Measurements from ENCODE around the gene MYB.

MYB gene

DNA sequence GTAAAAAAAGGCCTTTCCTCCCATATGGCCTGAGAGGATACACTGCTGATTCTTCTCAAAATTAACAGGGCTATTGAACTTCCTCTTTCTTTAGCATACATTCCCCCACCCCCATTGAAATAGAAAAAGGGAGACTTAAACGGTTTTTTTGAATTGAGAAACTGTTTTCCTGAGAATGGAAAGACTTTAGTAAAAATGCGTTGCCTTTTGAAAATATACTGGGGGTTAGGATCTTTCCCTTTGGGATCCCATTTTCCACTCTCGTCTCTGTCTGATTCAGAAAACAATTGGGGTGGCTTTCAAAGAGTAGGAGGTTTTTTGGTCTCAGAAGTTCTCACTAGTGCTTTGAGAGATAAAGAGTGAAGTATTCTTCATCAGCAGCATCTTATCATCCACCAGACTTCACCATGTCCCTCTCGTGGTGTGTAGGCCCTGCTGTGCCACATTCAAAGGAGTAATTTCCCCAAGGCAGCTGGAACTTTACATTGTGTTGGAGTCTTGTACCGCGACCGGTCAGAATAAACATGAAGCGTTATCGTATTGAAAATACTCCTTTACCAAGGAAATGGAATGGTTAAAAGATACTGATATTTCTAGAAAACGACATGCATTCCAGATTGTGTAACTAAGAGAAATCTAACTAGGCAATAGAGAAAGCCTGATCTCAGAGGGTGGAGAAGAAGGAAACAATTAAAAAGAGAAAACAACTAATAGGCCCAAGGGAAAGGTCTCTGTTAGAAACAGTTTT lies 10.6 kb downstream of the MYB start:
- peak; percentile 67 for DNase-seq

- DNase-seq = no peak
Observed at GRCh38 chr6:135192256-135193174, 11.4 kb downstream of the MYB start.

DNA sequence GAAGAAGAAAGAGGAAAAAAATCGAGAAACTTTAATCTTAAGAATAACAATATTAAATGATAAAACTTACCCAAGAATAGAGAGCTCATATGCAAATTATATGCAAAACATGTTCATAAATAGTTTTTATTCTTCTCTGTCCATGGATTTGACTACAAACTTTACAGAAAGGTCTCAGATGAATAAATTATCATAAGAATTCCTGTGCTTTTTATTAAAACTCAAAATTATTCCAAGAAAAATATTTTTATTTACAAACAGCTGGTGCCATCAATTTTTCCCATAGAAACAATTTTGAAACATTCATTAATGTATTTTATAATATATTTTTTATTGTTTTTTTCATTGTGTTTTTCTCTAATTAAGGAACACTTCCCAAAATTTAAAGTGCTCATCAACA lies 12.1 kb downstream of the MYB start:
- no peak for DNase-seq

DNA sequence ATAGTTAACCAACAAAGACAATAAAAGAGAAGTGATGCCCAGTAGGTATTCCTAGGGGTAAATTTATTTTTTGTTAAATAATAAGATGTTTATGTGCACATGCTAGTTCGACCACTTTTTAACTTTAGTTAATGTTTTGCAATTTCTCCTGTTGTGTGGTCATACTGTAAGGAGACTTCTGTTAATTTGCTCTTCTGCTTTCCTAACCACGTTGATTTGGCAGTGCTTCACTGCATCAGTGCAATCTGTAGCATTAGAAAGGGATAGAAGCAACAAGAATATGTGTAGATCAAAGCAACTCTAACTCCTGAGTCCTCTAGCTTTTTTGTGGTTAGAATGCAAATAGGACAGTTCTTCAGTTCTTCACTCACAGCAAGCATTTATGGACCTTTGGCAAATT lies 13.9 kb downstream of the MYB start:
- peak; percentile 51 for DNase-seq

GRCh38 chr6:135195522-135195921 lies 14.4 kb downstream of the MYB start:
- peak; percentile 49 for DNase-seq

DNA sequence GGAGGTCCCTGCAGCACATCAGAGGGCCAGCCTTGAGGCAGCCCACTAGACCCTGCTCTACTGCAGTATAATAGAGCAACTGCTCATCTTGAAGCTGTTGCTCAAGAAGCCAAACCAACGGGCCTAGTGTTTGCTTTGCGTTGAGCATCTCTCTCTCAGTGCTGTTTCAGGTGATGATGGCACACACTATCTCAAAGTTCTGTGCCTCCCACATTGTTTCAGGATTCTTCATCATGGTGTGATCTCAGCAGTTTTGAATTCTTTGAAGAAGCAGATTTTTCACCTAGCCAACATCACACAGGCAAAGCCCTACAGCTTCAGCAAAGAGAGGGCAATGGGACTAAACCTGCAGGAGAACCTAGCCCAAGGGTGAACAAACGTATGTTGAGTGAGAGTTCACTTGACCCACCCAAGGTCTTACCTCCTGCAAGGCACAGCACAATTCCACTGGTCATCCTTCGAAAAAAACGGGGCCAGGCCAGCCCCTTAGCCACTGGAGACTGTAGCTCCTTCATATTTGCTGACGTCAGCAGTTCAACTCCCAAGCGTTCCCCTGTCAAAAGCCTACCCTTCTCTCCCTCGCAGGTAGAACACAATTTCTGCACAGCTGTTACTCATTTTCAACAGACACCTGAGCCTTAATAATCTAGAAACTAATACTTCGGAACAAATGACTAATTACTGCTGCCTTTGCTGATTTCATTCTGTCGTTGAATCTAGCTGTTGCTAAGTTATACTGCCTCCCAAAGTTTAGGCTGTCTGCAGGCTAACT lies 15.8 kb downstream of the MYB start:
- no peak for DNase-seq

GRCh38 chr6:135202836-135203235 lies 21.7 kb downstream of the MYB start:
- DNase-seq = no peak

DNA sequence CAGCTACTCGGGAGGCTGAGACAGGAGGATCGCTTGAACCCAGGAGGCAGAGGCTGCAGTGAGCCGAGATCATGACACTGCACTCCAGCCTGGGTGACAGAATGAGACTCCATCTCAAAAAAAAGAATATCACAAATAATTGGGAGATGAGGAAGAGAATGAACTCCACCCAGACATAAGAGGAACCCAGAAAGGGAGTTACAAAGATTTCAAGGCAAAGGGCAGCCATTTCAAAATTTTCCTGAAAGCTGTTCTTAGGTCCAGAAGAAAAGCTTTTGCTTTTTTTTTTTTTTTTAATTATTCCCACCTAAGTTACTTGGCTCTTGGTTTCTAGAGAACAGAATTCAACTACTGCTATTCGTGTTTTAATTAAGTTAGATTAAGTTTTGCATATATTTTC lies 23.8 kb downstream of the MYB start:
- DNase-seq = no peak

- peak; percentile 67 for DNase-seq
Observed at GRCh38 chr6:135209803-135210202, 28.7 kb downstream of the MYB start.

- DNase-seq = no peak
Observed at GRCh38 chr6:135210632-135211305, 29.7 kb downstream of the MYB start.

DNA sequence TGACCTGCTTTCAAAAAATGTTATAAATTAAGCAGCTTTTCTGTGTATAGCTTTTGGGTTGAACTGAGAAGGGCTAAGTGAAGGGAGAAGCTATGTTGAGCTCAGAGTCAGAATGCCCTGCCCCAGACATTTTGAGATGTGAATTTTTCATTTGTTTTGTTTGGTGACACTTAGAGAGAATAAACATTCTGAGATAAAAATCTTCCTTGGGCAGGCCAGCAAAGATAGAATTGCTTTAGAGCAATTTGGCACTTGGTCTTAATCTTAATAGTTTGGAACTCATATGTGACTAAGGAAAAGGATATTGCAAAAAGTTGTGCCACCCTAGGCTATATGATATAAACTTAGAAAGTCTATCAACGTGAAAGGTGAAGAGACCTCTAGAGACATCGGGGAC lies 30.2 kb downstream of the MYB start:
- no peak for DNase-seq

- peak; percentile 12 for DNase-seq
Observed at GRCh38 chr6:135212020-135212806, 31.1 kb downstream of the MYB start.

DNA sequence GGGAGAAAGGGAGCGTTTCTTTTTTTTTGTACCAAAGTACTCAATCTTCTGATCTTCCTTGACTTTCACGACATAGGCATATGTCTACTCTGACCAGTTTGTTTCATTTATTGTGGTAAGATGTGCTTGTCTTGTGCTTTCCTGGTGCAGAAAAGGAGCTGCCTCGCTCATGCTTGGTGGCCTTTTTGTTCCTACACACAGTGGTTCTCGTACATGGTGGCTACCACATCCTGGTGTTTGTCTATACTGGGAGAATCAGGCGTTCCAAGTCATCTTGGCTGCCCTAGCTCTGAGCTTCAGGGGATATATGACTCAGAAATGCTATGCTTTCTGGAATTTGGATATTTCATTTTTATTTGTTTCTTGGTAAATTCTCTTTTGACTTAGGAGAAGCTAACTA lies 31.8 kb downstream of the MYB start:
- DNase-seq = no peak

- DNase-seq = no peak
Observed at GRCh38 chr6:135213616-135214015, 32.5 kb downstream of the MYB start.

DNA sequence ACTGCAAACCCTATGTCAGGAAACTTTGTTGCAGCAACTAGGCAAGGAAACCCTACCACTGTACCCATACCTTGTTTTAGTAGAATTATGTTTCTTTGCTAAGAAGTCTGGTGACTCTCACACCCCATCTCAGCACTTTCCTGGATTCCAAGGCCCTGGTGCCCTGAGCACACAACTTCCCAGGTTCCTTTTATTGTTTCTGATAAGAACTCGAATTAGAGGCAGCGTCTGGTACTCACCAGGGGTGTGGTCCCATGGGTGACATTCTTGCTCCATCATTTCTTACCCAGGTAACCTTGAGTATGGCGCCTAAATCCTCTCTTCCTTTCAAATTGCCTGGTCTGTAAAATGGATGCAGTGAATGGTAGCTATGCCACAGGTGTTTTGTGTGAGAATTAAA lies 34.1 kb downstream of the MYB start:
- no peak for DNase-seq

DNA sequence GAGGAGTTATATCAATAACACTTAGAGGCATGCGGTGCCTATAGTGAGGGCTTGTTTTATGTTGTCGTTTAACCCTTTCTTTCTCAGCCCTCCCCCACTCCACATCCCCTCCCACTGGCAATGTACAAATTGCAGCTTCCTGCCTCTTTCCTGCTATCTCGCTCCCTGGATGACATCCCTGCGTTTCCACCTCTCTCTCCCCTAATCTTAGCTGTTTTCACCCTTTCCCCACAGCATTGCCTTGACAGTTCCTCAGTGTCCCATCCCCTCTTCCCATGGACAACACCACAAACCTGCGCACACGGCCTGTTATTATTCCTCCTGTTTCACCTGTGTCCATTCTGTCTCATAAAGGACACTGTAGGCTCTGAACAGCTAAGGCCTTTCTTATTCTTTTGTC lies 34.5 kb downstream of the MYB start:
- DNase-seq = no peak

GRCh38 chr6:135217663-135218062 lies 36.6 kb downstream of the MYB start:
- DNase-seq = no peak

DNA sequence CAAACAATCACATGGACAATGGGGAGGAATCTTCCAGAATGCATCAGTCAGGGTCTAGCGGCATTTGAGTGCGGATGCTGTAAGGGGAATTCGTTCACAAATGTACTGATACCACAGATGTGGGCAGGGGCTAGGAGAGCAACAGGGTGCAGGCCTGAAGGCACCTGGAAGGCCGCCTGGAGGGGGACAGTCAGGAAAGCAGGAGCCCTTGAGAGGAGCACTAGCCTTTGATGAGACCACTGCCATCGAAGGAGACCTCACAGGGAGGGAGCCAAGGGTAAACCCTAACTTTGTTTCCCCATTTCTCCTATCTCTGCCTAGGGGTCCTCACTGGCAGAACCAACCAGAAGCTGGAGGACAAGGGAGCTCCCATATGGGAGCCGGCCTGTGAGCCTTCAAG lies 38.2 kb downstream of the MYB start:
- no peak for DNase-seq

- DNase-seq = no peak
Observed at GRCh38 chr6:135221042-135221441, 39.9 kb downstream of the MYB start.

DNA sequence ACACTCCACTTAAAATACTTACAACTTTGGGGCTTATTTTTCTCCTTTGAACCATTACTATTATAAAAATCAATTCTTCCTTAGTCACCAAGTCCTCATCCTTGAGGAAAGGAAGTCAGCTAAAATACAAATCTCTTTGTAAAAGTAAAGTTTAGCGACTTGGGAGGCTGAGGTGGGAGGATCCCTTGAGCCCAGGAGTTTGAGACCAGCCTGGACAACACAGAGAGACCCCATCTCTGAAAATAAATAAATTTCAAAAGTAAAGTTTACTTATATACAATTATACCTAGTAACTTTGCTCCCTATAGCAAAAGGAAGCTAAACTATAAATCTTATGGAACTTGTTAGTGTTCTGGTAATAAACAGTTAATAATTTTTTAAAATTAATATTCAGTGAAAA lies 40.4 kb downstream of the MYB start:
- no peak for DNase-seq

DNA sequence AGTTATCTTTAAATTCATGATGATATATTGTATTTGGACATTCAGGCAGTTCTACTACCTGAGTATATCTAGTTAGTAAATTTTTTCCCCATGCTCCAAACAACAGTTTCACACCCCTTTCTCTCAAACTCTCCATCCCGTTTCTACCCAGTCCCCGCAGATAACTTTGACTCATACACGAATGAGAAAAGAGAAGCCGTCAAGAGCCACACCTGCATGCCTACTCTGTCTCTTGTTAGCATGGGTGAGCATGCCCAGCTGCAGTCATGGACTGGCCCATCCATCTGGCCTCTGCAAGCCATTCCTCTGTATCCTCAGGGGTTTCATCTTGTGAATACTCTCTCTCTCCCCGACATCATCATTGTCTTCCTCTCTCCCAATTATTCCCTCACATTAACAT lies 41.5 kb downstream of the MYB start:
- no peak for DNase-seq

DNA sequence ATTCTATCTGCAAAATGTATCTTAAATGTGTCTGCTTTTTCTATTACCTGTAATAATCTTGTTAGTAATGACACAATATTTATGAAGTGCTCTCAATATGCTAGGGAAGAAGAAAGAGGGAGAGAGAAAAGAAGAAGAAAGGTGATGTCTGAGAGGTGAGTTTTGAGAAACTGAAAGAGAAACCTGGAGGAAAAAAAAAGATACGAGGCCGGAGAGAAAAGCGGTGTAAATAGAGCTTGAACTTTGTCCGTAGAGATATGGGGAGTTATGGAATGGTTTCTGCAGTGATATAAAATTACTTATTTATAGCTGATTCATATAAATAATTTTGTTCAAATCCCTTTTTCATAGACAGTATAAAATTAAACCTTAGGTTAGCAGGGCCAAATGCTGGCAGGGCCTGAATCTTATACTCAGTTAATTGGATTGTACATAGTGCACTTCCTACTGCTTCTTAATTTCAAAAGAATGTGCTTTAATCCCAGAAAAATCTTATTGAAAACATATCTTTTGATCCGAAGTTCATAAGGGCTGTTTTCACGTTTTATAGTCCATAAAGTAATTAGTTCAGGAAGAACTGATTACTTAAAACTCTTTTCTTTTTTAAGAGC lies 43.0 kb downstream of the MYB start:
- no peak for DNase-seq

All from KG1 (cell line).